T-helper 1 cell treated with Interleukin-12 subunit alpha and Interleukin-12 subunit beta and Interleukin-4 antibody, amounts not matched to agents 30 ng/mL and 1 ng/mL, for 36 hours (primary cell): ENCODE data around the gene PUS7. TPM values are rescaled to one million over a fixed set of nuclear protein-coding genes. Genes with fewer than 3 reads are reported as not detected.
"Not testable (repeated sequence)": the region's sequence is repeated elsewhere in the genome, so short reads cannot be mapped to it uniquely, and the experiment has no call there.

Source experiments
- intact Hi-C: fragments of 100-400 bp; cut with micrococcal nuclease; formaldehyde crosslinking; loops from one replicate; pipeline ENCODE4 v1.15.1; 2024
- total RNA-seq: library from RNA; stranded (reverse); gene quantifications from 2 replicates; pipeline ENCODE4 v1.2.3, GENCODE V29; 2022

Gene PUS7
- total RNA-seq, 1 donor from 2014 or later: 14.2 TPM

- intact Hi-C loops: no loop called here
Measured at GRCh38 chr7:105497016-105497415, 25.1 kb downstream of the PUS7 start.

GRCh38 chr7:105496521-105496920 lies 25.6 kb downstream of the PUS7 start:
- intact Hi-C loops: no loop called here

GRCh38 chr7:105493923-105494315 lies 28.2 kb downstream of the PUS7 start:
- intact Hi-C loops: no loop called here

- intact Hi-C loops: no loop called here
Measured at GRCh38 chr7:105493196-105493922, 28.7 kb downstream of the PUS7 start.

DNA sequence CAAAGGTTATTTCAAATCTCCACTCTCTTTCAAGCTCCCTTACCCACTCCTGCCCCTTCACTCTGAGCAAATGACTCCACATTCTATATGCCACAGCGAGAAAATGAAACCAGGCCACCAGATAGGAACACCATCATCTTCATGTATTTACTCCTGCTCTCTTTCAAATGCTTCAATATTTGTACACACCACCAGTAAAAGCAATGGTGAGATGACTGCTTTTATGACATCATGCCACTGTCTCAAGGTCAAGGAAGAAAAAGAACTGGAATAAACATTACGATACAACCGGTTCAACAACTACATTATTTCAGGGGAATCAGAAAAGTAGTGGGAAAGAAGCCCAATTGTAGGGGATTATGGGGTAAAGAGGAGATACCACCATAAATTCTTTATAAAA lies 32.7 kb downstream of the PUS7 start:
- intact Hi-C loops: loop anchor here (5.0 kb wide), 1 partner anchor 92 kb away; no protein-coding TSS in a partner anchor

DNA sequence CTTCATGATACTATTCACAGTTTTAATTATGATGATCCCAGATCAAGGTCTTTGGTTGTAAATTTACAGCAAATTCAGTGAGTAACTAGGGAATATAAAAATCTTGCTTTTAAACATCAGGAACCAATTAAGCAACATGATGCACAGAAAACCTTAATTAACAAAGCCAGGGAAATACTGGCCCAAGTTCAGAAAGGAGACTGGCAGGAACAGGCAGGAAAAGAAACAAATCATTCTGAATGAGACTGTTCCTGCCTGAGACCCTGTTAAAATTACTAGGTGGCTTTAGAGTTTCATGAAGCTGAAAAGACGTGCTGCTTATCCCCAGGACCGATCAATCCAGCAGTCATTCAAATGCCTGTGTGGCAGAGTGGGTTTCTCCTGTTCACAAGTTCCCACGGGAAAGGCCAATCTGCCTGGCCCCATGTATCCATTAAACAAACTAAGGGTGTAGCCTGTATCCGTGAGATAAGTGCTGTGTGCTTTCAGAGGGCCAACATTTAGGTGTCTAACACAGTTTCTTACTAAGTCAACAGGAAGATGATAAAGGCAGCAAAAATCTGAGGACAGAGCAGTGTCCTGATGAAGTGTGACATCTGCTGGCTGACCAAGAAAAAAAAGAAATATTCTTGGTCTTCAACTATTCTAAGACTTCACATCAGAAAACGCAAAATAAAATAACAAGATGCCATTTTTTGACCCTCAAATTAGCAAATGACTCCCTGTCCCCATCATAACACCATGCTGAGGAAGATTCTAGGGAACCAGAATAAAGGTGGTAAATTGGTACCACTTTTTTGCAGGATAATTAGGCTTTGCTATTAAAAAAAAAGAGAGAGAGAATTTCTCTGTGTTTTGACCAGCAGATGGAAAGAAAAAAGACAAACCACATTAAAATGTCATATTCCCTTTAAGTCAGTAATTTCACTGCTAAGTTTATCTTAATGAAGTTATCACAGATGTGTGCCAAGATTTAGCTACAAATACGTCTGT lies 34.2 kb downstream of the PUS7 start:
- intact Hi-C loops: loop anchor here (1.0 to 5.0 kb wide), 5 partner anchors 58 to 565 kb away; no protein-coding TSS in a partner anchor

- intact Hi-C loops: no loop called here
Measured at GRCh38 chr7:105480931-105481330, 41.1 kb downstream of the PUS7 start.

DNA sequence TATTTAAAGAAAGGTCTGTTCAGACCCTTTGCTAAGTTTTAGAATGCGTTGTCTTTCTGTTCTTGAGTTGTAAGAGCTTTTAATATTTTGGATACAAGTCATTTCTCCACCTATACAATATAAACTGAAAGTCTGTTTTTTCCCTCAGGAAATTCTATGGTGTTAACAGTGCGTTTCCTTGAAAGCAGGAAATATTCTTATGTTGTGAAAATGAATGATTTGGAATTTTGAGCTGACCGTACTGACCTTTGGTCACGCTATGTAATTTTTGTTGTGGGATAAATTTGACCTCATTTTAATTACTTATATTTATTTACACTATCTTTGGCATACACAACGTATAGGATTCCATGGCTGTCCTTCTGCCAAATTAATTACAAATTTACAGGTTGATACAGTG lies 43.5 kb downstream of the PUS7 start:
- intact Hi-C loops: no loop called here

- intact Hi-C loops: no loop called here
Measured at GRCh38 chr7:105477908-105478307, 44.2 kb downstream of the PUS7 start.

DNA sequence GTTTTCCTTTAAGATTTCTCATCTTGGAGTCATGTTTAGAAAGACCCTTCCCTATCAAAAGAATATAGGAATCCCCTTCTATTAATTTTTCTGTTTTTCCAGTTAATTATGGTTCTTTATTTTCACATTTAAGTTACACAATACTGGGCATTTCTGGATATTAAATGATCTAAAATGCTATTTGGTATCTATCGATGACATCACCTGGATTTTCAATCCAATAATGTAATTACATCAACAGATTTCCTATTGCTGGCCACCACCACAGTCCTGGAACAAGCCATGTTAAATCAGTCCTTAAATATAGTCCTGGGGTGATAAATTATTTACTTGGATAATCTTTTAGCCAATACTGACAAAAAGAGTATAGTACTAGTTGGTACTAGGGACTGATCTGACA lies 48.0 kb downstream of the PUS7 start:
- intact Hi-C loops: no loop called here

DNA sequence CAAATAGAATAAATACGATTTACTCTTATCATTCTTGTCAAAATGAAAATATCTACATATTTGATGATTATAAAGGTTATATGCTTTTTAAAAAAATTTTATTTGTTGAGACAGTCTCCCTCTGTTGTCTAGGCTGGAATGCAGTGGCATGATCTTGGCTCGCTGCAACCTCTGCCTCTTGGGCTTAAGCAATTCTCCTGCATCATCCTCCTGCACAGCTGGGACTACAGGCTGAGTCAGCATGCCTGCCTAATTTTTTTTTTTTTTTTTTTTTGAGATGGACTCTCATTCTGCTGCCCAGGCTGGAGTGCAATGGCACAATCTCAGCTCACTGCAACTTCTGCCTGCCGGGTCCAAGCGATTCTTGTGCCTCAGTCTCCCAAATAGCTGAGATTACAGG lies 48.9 kb downstream of the PUS7 start:
- intact Hi-C loops: no loop called here

DNA sequence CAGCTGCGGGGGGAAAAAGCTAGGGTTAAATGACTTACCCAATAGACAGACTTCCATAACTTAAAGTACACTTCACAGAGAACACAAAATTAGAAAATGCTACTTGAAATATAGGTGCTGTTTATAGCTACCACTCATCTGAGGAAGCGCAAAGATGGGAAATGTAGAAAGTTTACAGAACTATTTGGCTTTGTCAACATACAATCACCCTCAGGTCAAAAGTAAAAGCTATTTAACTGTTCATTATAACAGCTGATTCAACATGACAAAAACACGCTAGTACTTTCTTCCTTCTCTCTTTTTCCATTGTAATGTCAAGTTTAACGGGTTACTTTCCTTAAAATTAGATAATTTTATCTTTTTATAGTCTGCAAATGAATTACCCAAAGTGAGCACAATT lies 51.2 kb downstream of the PUS7 start:
- intact Hi-C loops: no loop called here

- intact Hi-C loops: no loop called here
Measured at GRCh38 chr7:105470090-105470489, 52.0 kb downstream of the PUS7 start.

DNA sequence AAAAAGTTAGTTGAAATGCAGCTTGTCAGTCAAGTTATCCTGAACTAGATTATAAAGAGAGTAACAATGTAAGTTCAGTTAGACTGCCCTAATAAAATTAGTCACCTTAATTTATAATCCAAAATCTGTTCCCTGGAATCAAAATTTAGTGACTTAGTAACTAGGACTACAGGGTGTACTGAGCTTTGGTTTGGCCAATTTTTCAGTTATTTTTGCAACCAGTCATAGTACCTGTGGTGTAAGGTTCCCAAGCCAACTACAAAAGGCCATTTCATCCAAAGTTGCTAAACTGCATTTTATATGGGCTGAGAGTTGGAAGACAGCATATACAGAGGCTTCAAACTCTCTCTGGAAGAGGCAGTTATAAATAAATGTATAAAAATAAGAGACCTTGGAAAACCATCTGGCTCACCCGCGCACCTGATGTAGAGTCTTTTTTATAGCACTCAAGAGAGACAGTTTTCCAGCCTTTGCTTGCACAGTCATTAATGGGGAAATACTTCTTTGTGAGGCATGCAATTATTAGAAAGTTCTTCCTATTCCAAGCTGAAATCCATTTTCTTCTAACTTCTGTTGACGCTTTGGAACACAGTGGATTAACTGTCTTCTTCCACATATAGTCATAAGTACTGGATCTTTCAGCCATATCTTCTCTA lies 59.2 kb downstream of the PUS7 start:
- intact Hi-C loops: no loop called here

DNA sequence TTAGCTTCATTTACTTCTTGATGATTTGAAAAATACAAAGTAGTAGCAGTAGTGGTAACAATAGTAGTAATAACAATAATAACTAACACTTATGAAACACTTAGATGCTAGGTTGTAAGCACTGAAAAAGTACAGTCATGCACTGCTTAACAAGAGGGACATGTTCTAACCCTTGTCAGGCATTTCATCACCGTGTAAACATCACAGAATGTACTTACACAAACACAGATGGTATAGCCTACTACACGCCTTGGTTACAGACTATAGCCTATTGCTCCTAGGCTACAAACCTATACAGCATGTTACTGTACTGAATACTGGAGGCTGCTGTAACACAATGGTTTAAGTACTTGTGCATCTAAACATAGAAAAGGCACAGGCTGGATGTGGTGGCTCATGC lies 60.6 kb downstream of the PUS7 start:
- intact Hi-C loops: no loop called here

GRCh38 chr7:105457619-105458225 lies 64.3 kb downstream of the PUS7 start:
- intact Hi-C loops: no loop called here

GRCh38 chr7:105454921-105455320 lies 67.2 kb downstream of the PUS7 start:
- intact Hi-C loops: no loop called here

GRCh38 chr7:105454095-105454747 lies 67.8 kb downstream of the PUS7 start:
- intact Hi-C loops: no loop called here

DNA sequence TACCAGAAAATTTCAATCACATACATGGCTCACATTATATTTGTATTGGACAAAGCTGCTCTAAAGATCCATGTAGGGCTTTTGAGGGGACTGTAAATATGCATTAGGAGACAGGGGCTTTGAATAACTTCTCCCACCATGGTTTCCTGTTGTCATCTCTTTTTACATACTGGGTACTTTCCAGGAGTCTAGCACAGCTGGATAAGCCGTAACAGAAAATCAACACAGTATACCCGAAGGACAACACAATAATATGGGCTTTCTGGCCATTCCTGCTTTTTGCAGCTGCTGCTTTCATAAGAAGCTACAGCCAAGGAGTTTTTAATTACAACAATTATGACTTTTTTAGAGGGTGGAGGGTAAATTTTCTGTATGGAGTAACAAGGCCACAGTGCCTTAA lies 70.0 kb downstream of the PUS7 start:
- intact Hi-C loops: no loop called here

- intact Hi-C loops: not testable (repeated sequence)
Measured at GRCh38 chr7:105450870-105451269, 71.2 kb downstream of the PUS7 start.
